Keratinocyte (primary cell): ENCODE measurements around the gene MAN2A2. TPM values are rescaled to one million over a fixed set of nuclear protein-coding genes. Genes with fewer than 3 reads are reported as not detected.

Experiments used
- DNase-seq: peaks from one replicate; pipeline ENCODE4 v3.0.0-alpha.2; 2011; ENCODE audit warnings: low read depth, missing footprints, low spot score
- FAIRE-seq: peaks from 2 replicates; lab custom pipeline; 2011; peaks lifted over from hg19 to GRCh38; lab: Jason Lieb, UNC
- H2AFZ ChIP-seq: 2 replicates; pipeline ENCODE4 v1.6.0; 2012; ENCODE audit warnings: low read length, control low read depth, inconsistent platforms; ENCODE audit not compliant: control insufficient read depth
- H3K27ac ChIP-seq: 2 replicates; pipeline ENCODE4 v1.5.1; 2011; ENCODE audit warnings: low read length; ENCODE audit not compliant: control insufficient read depth, insufficient read depth
- H3K27me3 ChIP-seq: 3 replicates; pipeline ENCODE4 v1.6.0; 2011; ENCODE audit warnings: low read length; ENCODE audit not compliant: control insufficient read depth, insufficient read depth; ENCODE audit errors: extremely low read depth
- H3K36me3 ChIP-seq, 2 experiments: 2 replicates in 1 of 2; 3 replicates in 1 of 2; pipeline ENCODE4 v1.5.1; 2011; ENCODE audit warnings: low read length in 2 of 2, mild to moderate bottlenecking in 1 of 2; ENCODE audit not compliant: control insufficient read depth in 2 of 2, insufficient read depth in 2 of 2; ENCODE audit errors: extremely low read depth in 1 of 2
- H3K4me1 ChIP-seq: 3 replicates; pipeline ENCODE4 v1.5.1; 2011; ENCODE audit warnings: low read length; ENCODE audit not compliant: control insufficient read depth, insufficient read depth; ENCODE audit errors: extremely low read depth
- H3K4me2 ChIP-seq: 3 replicates; pipeline ENCODE4 v1.6.0; 2011; ENCODE audit warnings: low read depth, low read length; ENCODE audit not compliant: control insufficient read depth, insufficient read depth; ENCODE audit errors: extremely low read depth
- H3K4me3 ChIP-seq, 3 experiments: fragments of 200-600 bp in 1 of 3; sonication (generic) in 1 of 3; 2 replicates in 2 of 3; 3 replicates in 1 of 3; pipeline ENCODE4 v1.5.1; 2011 to 2016; ENCODE audit warnings: low read length in 3 of 3, mild to moderate bottlenecking in 3 of 3, control low read depth in 2 of 3, inconsistent platforms in 1 of 3, low read depth in 1 of 3, mixed read lengths in 1 of 3, mixed run types in 1 of 3, moderate library complexity in 1 of 3; ENCODE audit not compliant: control insufficient read depth in 2 of 3, insufficient read depth in 2 of 3; ENCODE audit errors: extremely low read depth in 1 of 3
- H3K79me2 ChIP-seq: 2 replicates; pipeline ENCODE4 v1.6.0; 2012; ENCODE audit warnings: low read length; ENCODE audit not compliant: control insufficient read depth, insufficient read depth
- H3K9ac ChIP-seq: 3 replicates; pipeline ENCODE4 v1.6.0; 2011; ENCODE audit warnings: low read length; ENCODE audit not compliant: control insufficient read depth, insufficient read depth; ENCODE audit errors: extremely low read depth
- H3K9me1 ChIP-seq: 3 replicates; pipeline ENCODE4 v1.6.0; 2011; ENCODE audit warnings: low read length; ENCODE audit not compliant: control insufficient read depth, insufficient read depth; ENCODE audit errors: extremely low read depth
- H3K9me3 ChIP-seq: 2 replicates; pipeline ENCODE4 v1.5.1; 2012; ENCODE audit warnings: low read depth, low read length; ENCODE audit not compliant: control insufficient read depth
- H4K20me1 ChIP-seq: 3 replicates; pipeline ENCODE4 v1.6.0; 2011; ENCODE audit warnings: low read length; ENCODE audit not compliant: control insufficient read depth, insufficient read depth; ENCODE audit errors: extremely low read depth
- CTCF ChIP-seq, 3 experiments: IDR thresholded peaks in 1 of 3; conservative IDR thresholded peaks in 1 of 3; optimal IDR thresholded peaks in 1 of 3; 2 replicates in 2 of 3; 3 replicates in 1 of 3; pipeline versions ENCODE3 to v1.5.1; 2011; ENCODE audit warnings: low read length in 3 of 3, mild to moderate bottlenecking in 3 of 3, moderate library complexity in 2 of 3, control low read depth in 1 of 3, inconsistent platforms in 1 of 3; ENCODE audit not compliant: insufficient read depth in 2 of 3; ENCODE audit errors: extremely low read depth in 1 of 3
- EZH2 ChIP-seq: IDR thresholded peaks from one replicate; pipeline ENCODE4 v1.6.1; 2012; ENCODE audit warnings: inconsistent platforms, mild to moderate bottlenecking, low read length, moderate library complexity
- dilution Hi-C: fragments of 300-500 bp; cut with MboI; formaldehyde crosslinking; loops from one replicate; pipeline ENCODE4 v1.7.0; 2020; ENCODE audit warnings: low sequenced_read_pairs; ENCODE audit not compliant: extremely low pct_ligation_motif_present
- polyA plus RNA-seq, 5 experiments: library from polyadenylated mRNA; depleted of rRNA in 3 of 5; stranded (reverse) in 3 of 5; stranded (forward) in 1 of 5; unstranded in 1 of 5; fragments of >200 nt; gene quantifications; 1 replicate in 1 of 5; 2 replicates in 3 of 5; 3 replicates in 1 of 5; pipeline versions ENCODE4 v1.2.1 to v1.2.3, GENCODE V29; 2011 to 2012; ENCODE audit warnings: missing spikeins in 2 of 5, low read depth in 1 of 5, low replicate concordance in 1 of 5

Gene MAN2A2
- polyA plus RNA-seq, 1 donor (not counting 4 experiments of a cell fraction or from before 2014, with no cell fraction given) = 6.6 TPM

- no peak overlapping the region for H3K27ac ChIP-seq
Observed at GRCh38 chr15:90949979-90950675, 47.0 kb downstream of the MAN2A2 start.

GRCh38 chr15:90950676-90951075 is 47.6 kb downstream of the MAN2A2 start:
- H3K79me2 ChIP-seq = no peaks in the 10 kb centered on the region
- H3K9ac ChIP-seq = no peak overlapping the region
- dilution Hi-C loops = no loop called here
- no peaks in the 10 kb centered on the region for H4K20me1 ChIP-seq
- TF ChIP-seq EZH2 = no peak
- TF ChIP-seq CTCF (optimal IDR thresholded peaks at IDR 0.05 in 1 of 3, IDR thresholded peaks at IDR 0.05 in 1 of 3, conservative IDR thresholded peaks at IDR 0.05 in 1 of 3; ENCODE audit: extremely low read depth in 1 of 3, insufficient read depth in 2 of 3, low read length in 3 of 3) = no peak
- DNase-seq = no peak
- H3K9me1 ChIP-seq = no peaks in the 10 kb centered on the region
- H3K27me3 ChIP-seq = no peaks in the 10 kb centered on the region
- no peaks in the 10 kb centered on the region for H3K9me3 ChIP-seq
- no peak overlapping the region for H3K27ac ChIP-seq
- H3K4me1 ChIP-seq = peaks cover 9% of the 10 kb centered on the region
- no peak overlapping the region for H3K4me3 ChIP-seq
- no peak for FAIRE-seq
- H3K4me2 ChIP-seq = no peak overlapping the region
- peaks cover 39 to 46% of the 10 kb centered on the region in 2 experiments for H3K36me3 ChIP-seq
- H2AFZ ChIP-seq = no peak overlapping the region

More at GRCh38 chr15:90949979-90950675, 47.0 kb downstream of the MAN2A2 start:
- no peak overlapping the region for H3K4me2 ChIP-seq
- H3K9me3 ChIP-seq = no peaks in the 10 kb centered on the region
- no peaks in the 10 kb centered on the region for H3K9me1 ChIP-seq
- FAIRE-seq (no peak), DNase-seq (no peak)
- H3K9ac ChIP-seq = no peak overlapping the region
- H3K79me2 ChIP-seq = no peaks in the 10 kb centered on the region
- H3K27me3 ChIP-seq = no peaks in the 10 kb centered on the region
- H3K4me3 ChIP-seq = no peak overlapping the region
- no peak for TF ChIP-seq EZH2
- no peak for TF ChIP-seq CTCF (optimal IDR thresholded peaks at IDR 0.05 in 1 of 3, IDR thresholded peaks at IDR 0.05 in 1 of 3, conservative IDR thresholded peaks at IDR 0.05 in 1 of 3; ENCODE audit: extremely low read depth in 1 of 3, insufficient read depth in 2 of 3, low read length in 3 of 3)
- peaks cover 39 to 47% of the 10 kb centered on the region in 2 experiments for H3K36me3 ChIP-seq
- H2AFZ ChIP-seq = no peak overlapping the region
- H4K20me1 ChIP-seq = no peaks in the 10 kb centered on the region
- dilution Hi-C loops = no loop called here
- H3K4me1 ChIP-seq = peaks cover 4% of the 10 kb centered on the region
